ENCODE results near the gene HDGFL3.
A peak's percentile ranks its signal among the peaks of the same experiment; 100 is the strongest.
"Not testable (repeated sequence)": the region's sequence is repeated elsewhere in the genome, so short reads cannot be mapped to it uniquely, and the experiment has no call there.

Gene HDGFL3

GRCh38 chr15:83170474-83171165 lies 37.0 kb downstream of the HDGFL3 start:
- Histone ChIP-seq H3K36me3 (ENCODE audit: control insufficient read depth in 2 of 2, insufficient read depth in 1 of 2, low read length in 2 of 2) (no peaks in the 10 kb centered on the region; a peak in 1 of 3 replicates), H3K27ac (ENCODE audit: extremely low read depth, low read depth, low read length) (no peak overlapping the region), H3K4me1 (ENCODE audit: control insufficient read depth, insufficient read depth, low read length) (no peaks in the 10 kb centered on the region; the same call in 1 of the 2 replicates), H3K4me3 (ENCODE audit: low read depth, low read length) (no peak overlapping the region), H3K9me3 (ENCODE audit: control insufficient read depth, insufficient read depth, low read depth, low read length) (no peaks in the 10 kb centered on the region; the same call in 1 of the 2 replicates)
- TF ChIP-seq ZNF510 (tag by site-specific recombination; IDR thresholded peaks at IDR 0.05; ENCODE audit: insufficient replicate concordance), result no peak
- no peak for TF ChIP-seq BCL11A (tag by site-specific recombination; IDR thresholded peaks at IDR 0.05; ENCODE audit: low read depth)
- TF ChIP-seq GLIS2 (tag by site-specific recombination; IDR thresholded peaks at IDR 0.05), result no peak
- TF ChIP-seq ZNF513 (tag by site-specific recombination; IDR thresholded peaks at IDR 0.05), result no peak
- no peak for TF ChIP-seq ZNF114 (tag by site-specific recombination; IDR thresholded peaks at IDR 0.05)
- no peak for TF ChIP-seq ZNF514 (tag by site-specific recombination; IDR thresholded peaks at IDR 0.05)
- ChIA-PET CTCF (no interaction called here), POLR2A (interaction anchor here (0.7 kb wide), 1 partner anchor 317 kb away, joined by 9 read pairs; no protein-coding TSS in a partner anchor)

GRCh38 chr15:83169576-83169975 lies 38.0 kb downstream of the HDGFL3 start:
- CTCF ChIA-PET; H3K9me3 ChIP-seq (ENCODE audit: control insufficient read depth, insufficient read depth, low read depth, low read length); H3K27ac ChIP-seq (ENCODE audit: extremely low read depth, low read depth, low read length); POLR2A ChIA-PET; H3K36me3 ChIP-seq (ENCODE audit: control insufficient read depth in 2 of 2, insufficient read depth in 1 of 2, low read length in 2 of 2); H3K4me3 ChIP-seq (ENCODE audit: low read depth, low read length); H3K4me1 ChIP-seq (ENCODE audit: control insufficient read depth, insufficient read depth, low read length): not testable (repeated sequence)

GRCh38 chr15:83166830-83167229 lies 40.8 kb downstream of the HDGFL3 start:
- ChIA-PET CTCF (no interaction called here), POLR2A (no interaction called here)
- H3K27ac ChIP-seq (ENCODE audit: extremely low read depth, low read depth, low read length), result no peak overlapping the region
- H3K4me1 ChIP-seq (ENCODE audit: control insufficient read depth, insufficient read depth, low read length), result no peaks in the 10 kb centered on the region
- no peak overlapping the region for H3K4me3 ChIP-seq (ENCODE audit: low read depth, low read length)
- H3K36me3 ChIP-seq (ENCODE audit: control insufficient read depth in 2 of 2, insufficient read depth in 1 of 2, low read length in 2 of 2), result peaks cover 0 to 9% of the 10 kb centered on the region in 2 experiments; a peak in 2 of 3 replicates
- no peaks in the 10 kb centered on the region; the same call in 1 of the 2 replicates for H3K9me3 ChIP-seq (ENCODE audit: control insufficient read depth, insufficient read depth, low read depth, low read length)
- no peak for TF ChIP-seq ZBTB48 (tag by site-specific recombination; IDR thresholded peaks at IDR 0.05)
- TF ChIP-seq ZFP3 (tag by site-specific recombination; IDR thresholded peaks at IDR 0.05; ENCODE audit: low read depth), result no peak
- TF ChIP-seq, protein P1, sequence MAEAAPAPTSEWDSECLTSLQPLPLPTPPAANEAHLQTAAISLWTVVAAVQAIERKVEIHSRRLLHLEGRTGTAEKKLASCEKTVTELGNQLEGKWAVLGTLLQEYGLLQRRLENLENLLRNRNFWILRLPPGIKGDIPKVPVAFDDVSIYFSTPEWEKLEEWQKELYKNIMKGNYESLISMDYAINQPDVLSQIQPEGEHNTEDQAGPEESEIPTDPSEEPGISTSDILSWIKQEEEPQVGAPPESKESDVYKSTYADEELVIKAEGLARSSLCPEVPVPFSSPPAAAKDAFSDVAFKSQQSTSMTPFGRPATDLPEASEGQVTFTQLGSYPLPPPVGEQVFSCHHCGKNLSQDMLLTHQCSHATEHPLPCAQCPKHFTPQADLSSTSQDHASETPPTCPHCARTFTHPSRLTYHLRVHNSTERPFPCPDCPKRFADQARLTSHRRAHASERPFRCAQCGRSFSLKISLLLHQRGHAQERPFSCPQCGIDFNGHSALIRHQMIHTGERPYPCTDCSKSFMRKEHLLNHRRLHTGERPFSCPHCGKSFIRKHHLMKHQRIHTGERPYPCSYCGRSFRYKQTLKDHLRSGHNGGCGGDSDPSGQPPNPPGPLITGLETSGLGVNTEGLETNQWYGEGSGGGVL (tag by site-specific recombination; IDR thresholded peaks at IDR 0.05), result no peak

- TF ChIP-seq SETDB1 (IDR thresholded peaks at IDR 0.05; ENCODE audit: insufficient read length, low read length), result peak; percentile 97
- TF ChIP-seq ZNF626 (tag by site-specific recombination; IDR thresholded peaks at IDR 0.05), result peak; percentile 77; the same call in 1 of the 2 replicates
- no peak for TF ChIP-seq ZNF792 (tag by site-specific recombination; IDR thresholded peaks at IDR 0.05)
- Histone ChIP-seq H3K4me1 (ENCODE audit: control insufficient read depth, insufficient read depth, low read length) (no peaks in the 10 kb centered on the region), H3K27ac (ENCODE audit: extremely low read depth, low read depth, low read length) (no peak overlapping the region), H3K4me3 (ENCODE audit: low read depth, low read length) (no peak overlapping the region), H3K36me3 (ENCODE audit: control insufficient read depth in 2 of 2, insufficient read depth in 1 of 2, low read length in 2 of 2) (peaks cover 0 to 9% of the 10 kb centered on the region in 2 experiments; a peak in 2 of 3 replicates), H3K9me3 (ENCODE audit: control insufficient read depth, insufficient read depth, low read depth, low read length) (no peaks in the 10 kb centered on the region; the same call in 1 of the 2 replicates)
- POLR2A ChIA-PET, result no interaction called here
- CTCF ChIA-PET, result interaction anchor here (0.8 kb wide), 1 partner anchor 61 kb away, joined by 6 read pairs; no protein-coding TSS in a partner anchor
Observed at GRCh38 chr15:83166218-83166617, 41.4 kb downstream of the HDGFL3 start.
